Lower lobe of right lung (tissue), 2 donors: Measurements from ENCODE around the gene SPRR1A. TPM values are rescaled to one million over a fixed set of nuclear protein-coding genes. Genes with fewer than 3 reads are reported as not detected.

ENCODE experiments used
- ATAC-seq, 2 donors: fragments of 200-7000 bp; cut with Tn5 transposase; one replicate each; pipeline ENCODE4 v1.9.1; 2020 to 2022; ENCODE audit warnings: mild to moderate bottlenecking in 2 of 2, moderate library complexity in 2 of 2
- DNase-seq: peaks from one replicate; pipeline ENCODE4 v3.0.0-alpha.2; 2020
- H3K27ac ChIP-seq: fragments of 200-600 bp; one replicate; pipeline ENCODE4 v1.8.0; 2022
- H3K27me3 ChIP-seq: fragments of 200-600 bp; one replicate; pipeline ENCODE4 v1.8.0; 2022; ENCODE audit warnings: low read depth
- H3K36me3 ChIP-seq: fragments of 200-600 bp; one replicate; pipeline ENCODE4 v1.8.0; 2022; ENCODE audit warnings: mild to moderate bottlenecking
- H3K4me1 ChIP-seq: fragments of 200-600 bp; one replicate; pipeline ENCODE4 v1.8.0; 2022
- H3K4me3 ChIP-seq: fragments of 200-600 bp; one replicate; pipeline ENCODE4 v1.8.0; 2022; ENCODE audit warnings: mild to moderate bottlenecking
- H3K9me3 ChIP-seq: fragments of 200-600 bp; one replicate; pipeline ENCODE4 v1.8.0; 2022
- intact Hi-C: fragments of 100-400 bp; cut with DNase I; formaldehyde crosslinking; loops from one replicate; pipeline ENCODE4 v1.11.0; 2022
- total RNA-seq: library from RNA; stranded (reverse); fragmentation: NEBNext Ultra II Directional; extraction: Animal tissue kit (Norgen Biotek cat#: 25700); gene quantifications from one replicate; pipeline ENCODE4 v1.2.1, GENCODE V29; 2021
- TF ChIP-seq, protein P1 (sequence below): fragments of 200-600 bp; IDR thresholded peaks from one replicate; pipeline ENCODE4 v1.8.0; 2022; ENCODE audit warnings: antibody characterized with exemption, mild to moderate bottlenecking
- donor health status: DM: no; HTN: yes; CAD: no; lungs with severe emphysema.

Gene SPRR1A
- total RNA-seq, 1 donor from 2014 or later, result not detected

- TF ChIP-seq, protein P1, sequence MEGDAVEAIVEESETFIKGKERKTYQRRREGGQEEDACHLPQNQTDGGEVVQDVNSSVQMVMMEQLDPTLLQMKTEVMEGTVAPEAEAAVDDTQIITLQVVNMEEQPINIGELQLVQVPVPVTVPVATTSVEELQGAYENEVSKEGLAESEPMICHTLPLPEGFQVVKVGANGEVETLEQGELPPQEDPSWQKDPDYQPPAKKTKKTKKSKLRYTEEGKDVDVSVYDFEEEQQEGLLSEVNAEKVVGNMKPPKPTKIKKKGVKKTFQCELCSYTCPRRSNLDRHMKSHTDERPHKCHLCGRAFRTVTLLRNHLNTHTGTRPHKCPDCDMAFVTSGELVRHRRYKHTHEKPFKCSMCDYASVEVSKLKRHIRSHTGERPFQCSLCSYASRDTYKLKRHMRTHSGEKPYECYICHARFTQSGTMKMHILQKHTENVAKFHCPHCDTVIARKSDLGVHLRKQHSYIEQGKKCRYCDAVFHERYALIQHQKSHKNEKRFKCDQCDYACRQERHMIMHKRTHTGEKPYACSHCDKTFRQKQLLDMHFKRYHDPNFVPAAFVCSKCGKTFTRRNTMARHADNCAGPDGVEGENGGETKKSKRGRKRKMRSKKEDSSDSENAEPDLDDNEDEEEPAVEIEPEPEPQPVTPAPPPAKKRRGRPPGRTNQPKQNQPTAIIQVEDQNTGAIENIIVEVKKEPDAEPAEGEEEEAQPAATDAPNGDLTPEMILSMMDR, result no peak
- Histone ChIP-seq H3K36me3 (no peaks in the 10 kb centered on the region), H3K27me3 (peaks cover 6% of the 10 kb centered on the region), H3K27ac (no peak overlapping the region), H3K4me3 (no peak overlapping the region), H3K9me3 (no peaks in the 10 kb centered on the region), H3K4me1 (no peaks in the 10 kb centered on the region)
- ATAC-seq (no peak), DNase-seq (no peak)
- intact Hi-C loops, result no loop called here
Observed at GRCh38 chr1:152982076-152982475, 1.8 kb upstream of the SPRR1A start.

GRCh38 chr1:152983234-152983633 is 647 bp upstream of the SPRR1A start:
- intact Hi-C loops, result no loop called here
- Histone ChIP-seq H3K9me3 (no peaks in the 10 kb centered on the region), H3K27me3 (peaks cover 6% of the 10 kb centered on the region), H3K4me3 (no peak overlapping the region), H3K27ac (no peak overlapping the region), H3K36me3 (no peaks in the 10 kb centered on the region), H3K4me1 (no peaks in the 10 kb centered on the region)
- DNase-seq (no peak), ATAC-seq (no peak)
- TF ChIP-seq, protein P1, result no peak

- TF ChIP-seq, protein P1, result no peak
- H3K4me3 ChIP-seq, result no peak overlapping the region
- H3K27ac ChIP-seq, result no peak overlapping the region
- no peaks in the 10 kb centered on the region for H3K36me3 ChIP-seq
- DNase-seq, result no peak
- no peaks in the 10 kb centered on the region for H3K4me1 ChIP-seq
- peaks cover 1% of the 10 kb centered on the region for H3K27me3 ChIP-seq
- H3K9me3 ChIP-seq, result no peaks in the 10 kb centered on the region
- intact Hi-C loops, result no loop called here
- no peak for ATAC-seq
Observed at GRCh38 chr1:152986578-152986977, 2.7 kb downstream of the SPRR1A start.

GRCh38 chr1:152993186-152993585 is 9.3 kb downstream of the SPRR1A start:
- no peak overlapping the region for H3K27ac ChIP-seq
- H3K4me1 ChIP-seq, result no peaks in the 10 kb centered on the region
- intact Hi-C loops, result no loop called here
- ATAC-seq, result no peak
- no peak for DNase-seq
- no peaks in the 10 kb centered on the region for H3K27me3 ChIP-seq
- no peak overlapping the region for H3K4me3 ChIP-seq
- TF ChIP-seq, protein P1, result no peak
- no peaks in the 10 kb centered on the region for H3K36me3 ChIP-seq
- H3K9me3 ChIP-seq, result no peaks in the 10 kb centered on the region

DNA sequence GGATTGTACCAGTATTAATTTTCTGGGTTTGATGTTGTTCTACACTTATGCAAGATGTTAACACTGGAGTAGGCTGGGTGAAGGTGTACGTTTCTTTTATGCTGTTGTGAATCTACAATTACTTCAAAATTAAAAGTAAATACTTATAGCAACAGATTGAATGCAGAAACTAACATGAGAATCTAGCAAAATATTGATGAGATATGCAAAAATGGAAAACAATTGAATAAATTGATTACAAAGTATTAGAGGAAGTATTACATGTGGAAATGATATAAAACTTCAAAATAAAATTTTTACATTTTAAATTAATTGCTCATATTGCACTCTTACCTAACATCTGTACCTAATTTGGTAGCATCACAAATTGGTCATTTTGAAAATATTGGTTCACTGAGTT is 12.0 kb downstream of the SPRR1A start:
- H3K9me3 ChIP-seq, result no peaks in the 10 kb centered on the region
- H3K27ac ChIP-seq, result no peak overlapping the region
- intact Hi-C loops, result no loop called here
- no peaks in the 10 kb centered on the region for H3K27me3 ChIP-seq
- H3K4me3 ChIP-seq, result no peak overlapping the region
- DNase-seq (no peak), ATAC-seq (no peak)
- no peaks in the 10 kb centered on the region for H3K4me1 ChIP-seq
- H3K36me3 ChIP-seq, result no peaks in the 10 kb centered on the region
- TF ChIP-seq, protein P1, result no peak
